Ovary (tissue), 3 donors: Measurements from ENCODE around the gene SNX9.

Source experiments
- POLR2A ChIP-seq: fragments of 450-650 bp; IDR thresholded peaks from one replicate; pipeline ENCODE4 v1.6.1; 2017; ENCODE audit warnings: antibody characterized with exemption, mild to moderate bottlenecking, moderate library complexity
- TF ChIP-seq, protein P1 (sequence below), 3 donors: fragments of 450-650 bp in 2 of 3; fragments of 200-600 bp in 1 of 3; IDR thresholded peaks; one replicate each; pipeline versions ENCODE4 v1.5.1 to v1.8.0; 2016 to 2022; ENCODE audit warnings: antibody characterized with exemption in 3 of 3, mild to moderate bottlenecking in 1 of 3
- donor health status: DM: no; HTN: no; CAD: no.

- no peak for TF ChIP-seq POLR2A
- TF ChIP-seq, protein P1, sequence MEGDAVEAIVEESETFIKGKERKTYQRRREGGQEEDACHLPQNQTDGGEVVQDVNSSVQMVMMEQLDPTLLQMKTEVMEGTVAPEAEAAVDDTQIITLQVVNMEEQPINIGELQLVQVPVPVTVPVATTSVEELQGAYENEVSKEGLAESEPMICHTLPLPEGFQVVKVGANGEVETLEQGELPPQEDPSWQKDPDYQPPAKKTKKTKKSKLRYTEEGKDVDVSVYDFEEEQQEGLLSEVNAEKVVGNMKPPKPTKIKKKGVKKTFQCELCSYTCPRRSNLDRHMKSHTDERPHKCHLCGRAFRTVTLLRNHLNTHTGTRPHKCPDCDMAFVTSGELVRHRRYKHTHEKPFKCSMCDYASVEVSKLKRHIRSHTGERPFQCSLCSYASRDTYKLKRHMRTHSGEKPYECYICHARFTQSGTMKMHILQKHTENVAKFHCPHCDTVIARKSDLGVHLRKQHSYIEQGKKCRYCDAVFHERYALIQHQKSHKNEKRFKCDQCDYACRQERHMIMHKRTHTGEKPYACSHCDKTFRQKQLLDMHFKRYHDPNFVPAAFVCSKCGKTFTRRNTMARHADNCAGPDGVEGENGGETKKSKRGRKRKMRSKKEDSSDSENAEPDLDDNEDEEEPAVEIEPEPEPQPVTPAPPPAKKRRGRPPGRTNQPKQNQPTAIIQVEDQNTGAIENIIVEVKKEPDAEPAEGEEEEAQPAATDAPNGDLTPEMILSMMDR (IDR thresholded peaks at IDR 0.05), result no peak
Measured at GRCh38 chr6:157974341-157974894, 151.4 kb downstream of the SNX9 start.
